Neural cell (in vitro differentiated cells): ENCODE results near the gene DTX3L.

Source experiments
- CTCF ChIP-seq: fragments of 450-650 bp; IDR thresholded peaks from 2 replicates; pipeline ENCODE4 v1.5.1; 2014; ENCODE audit warnings: antibody characterized with exemption, mild to moderate bottlenecking, moderate library complexity; ENCODE audit not compliant: poor library complexity, severe bottlenecking
- EP300 ChIP-seq: fragments of 450-650 bp; conservative IDR thresholded peaks from 2 replicates; pipeline ENCODE4 v1.6.1; 2014; ENCODE audit warnings: antibody characterized with exemption, mild to moderate bottlenecking, moderate library complexity; ENCODE audit not compliant: poor library complexity, severe bottlenecking
- POLR2AphosphoS5 ChIP-seq: IDR thresholded peaks from 2 replicates; pipeline ENCODE4 v1.6.1; 2012
- SMC3 ChIP-seq: fragments of 450-650 bp; conservative IDR thresholded peaks from 2 replicates; pipeline ENCODE4 v1.6.1; 2014; ENCODE audit warnings: antibody characterized with exemption, mild to moderate bottlenecking, moderate library complexity; ENCODE audit not compliant: poor library complexity

DNA sequence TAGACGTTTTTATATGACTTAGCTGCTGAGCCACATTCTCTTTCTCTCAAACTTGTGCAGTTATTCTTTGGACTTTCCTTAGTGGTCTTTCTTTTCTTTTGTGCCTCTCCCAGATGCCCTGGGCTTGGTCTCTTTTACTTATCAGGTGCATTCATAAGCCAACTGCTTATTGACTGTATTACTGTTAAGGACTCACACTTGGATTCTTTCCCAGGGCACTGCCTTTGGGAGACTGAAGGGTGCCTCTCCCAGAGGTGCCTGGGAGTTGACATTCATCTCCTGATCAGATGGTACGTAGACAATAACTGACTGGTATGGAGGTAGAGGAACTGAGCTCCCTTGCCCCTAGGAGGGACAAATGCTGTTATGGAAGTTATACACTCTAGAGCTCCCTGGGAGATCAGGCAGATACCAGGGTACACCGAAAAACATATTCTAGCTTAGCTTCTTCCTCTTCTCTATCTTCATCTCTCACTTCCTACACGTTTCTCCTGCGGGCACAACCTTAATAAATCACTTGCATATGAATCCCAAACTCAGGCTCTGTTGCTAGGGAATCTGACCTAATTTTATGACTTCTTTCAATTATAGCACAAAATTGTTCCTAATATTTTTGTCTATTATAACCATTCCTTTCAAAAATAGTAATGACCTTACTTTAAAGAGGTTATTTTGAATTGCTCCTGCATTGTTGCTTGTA, 38.0 kb downstream of the DTX3L start:
- TF ChIP-seq POLR2AphosphoS5 (no peak), EP300 (no peak), CTCF (no peak), SMC3 (no peak)
